HepG2 (cell line): ENCODE measurements around the gene SCRT2. TPM values are rescaled to one million over a fixed set of nuclear protein-coding genes. Genes with fewer than 3 reads are reported as not detected.

ENCODE experiments used
- ATAC-seq: fragments of 200-7000 bp; cut with Tn5 transposase; 3 replicates; pipeline ENCODE4 v1.9.1; 2020; ENCODE audit warnings: mild to moderate bottlenecking, moderate library complexity
- BruUV-seq: library from RNA; stranded (reverse); fragments of 400-500 nt; replicated peaks from 2 replicates; lab custom pipeline; 2021; lab: Mats Ljungman, UMichigan
- CTCF ChIA-PET: fragments of 300-600 bp; formaldehyde crosslinking; extraction: SDS; loops from one replicate; lab custom pipeline; 2021; ENCODE audit warnings: low total read pairs, inconsistent platforms, low intra/inter-chr PET ratio; lab: Yijun Ruan, JAX
- POLR2A ChIA-PET: fragments of 350-600 bp; sonication (Branson Sonifier 250); formaldehyde crosslinking; loops from one replicate; lab custom pipeline; 2020; ENCODE audit warnings: antibody characterized with exemption, inconsistent platforms; lab: Yijun Ruan, JAX
- DNase-seq: peaks from one replicate; pipeline ENCODE4 v3.0.0-alpha.2; 2015; ENCODE audit warnings: low spot score
- FAIRE-seq: peaks from 3 replicates; lab custom pipeline; 2011; peaks lifted over from hg19 to GRCh38; lab: Jason Lieb, UNC
- H2AFZ ChIP-seq: one replicate; pipeline ENCODE4 v1.6.1; 2011; ENCODE audit warnings: low read length, inconsistent platforms
- H3K27ac ChIP-seq: fragments of 300-600 bp; 3 replicates; pipeline ENCODE4 v1.8.0; 2011; ENCODE audit warnings: mixed run types, mild to moderate bottlenecking, mixed read lengths, low read length, inconsistent platforms; ENCODE audit not compliant: insufficient read depth; ENCODE audit errors: extremely low read length
- H3K27me3 ChIP-seq, 2 experiments: fragments of 200-600 bp in 1 of 2; 2 replicates in 1 of 2; 3 replicates in 1 of 2; pipeline versions ENCODE4 v1.6.0 to v1.8.0; 2011; ENCODE audit warnings: low read length in 2 of 2, mild to moderate bottlenecking in 2 of 2, moderate library complexity in 2 of 2, inconsistent platforms in 1 of 2; ENCODE audit not compliant: insufficient read depth in 2 of 2, control insufficient read depth in 1 of 2
- H3K36me3 ChIP-seq, 2 experiments: fragments of 200-600 bp in 1 of 2; replicated peaks in 1 of 2; 2 replicates in 1 of 2; 3 replicates in 1 of 2; pipeline versions ENCODE4 v1.5.1 to v1.8.0; 2011; ENCODE audit warnings: low read length in 2 of 2, inconsistent platforms in 1 of 2; ENCODE audit not compliant: insufficient read depth in 2 of 2, control insufficient read depth in 1 of 2
- H3K4me1 ChIP-seq: 2 replicates; pipeline ENCODE4 v1.5.1; 2012; ENCODE audit warnings: low read length, inconsistent platforms; ENCODE audit not compliant: insufficient read depth
- H3K4me2 ChIP-seq: 2 replicates; pipeline ENCODE4 v1.6.0; 2011; ENCODE audit warnings: low read depth, low read length, inconsistent platforms
- H3K4me3 ChIP-seq, 3 experiments: fragments of 200-600 bp in 1 of 3; sonication (generic), shearing (Covaris generic) in 1 of 3; replicated peaks in 1 of 3; 2 replicates each; pipeline ENCODE4 v1.5.1; 2011 to 2016; ENCODE audit warnings: low read length in 3 of 3, inconsistent platforms in 2 of 3, low read depth in 2 of 3, mild to moderate bottlenecking in 2 of 3, control low read depth in 1 of 3, mixed read lengths in 1 of 3; ENCODE audit not compliant: insufficient read depth in 1 of 3
- H3K79me2 ChIP-seq: one replicate; pipeline ENCODE4 v1.6.1; 2011; ENCODE audit warnings: low read length, inconsistent platforms; ENCODE audit not compliant: insufficient read depth
- H3K9ac ChIP-seq: 2 replicates; pipeline ENCODE4 v1.6.0; 2011; ENCODE audit warnings: mild to moderate bottlenecking, low read depth, low read length, inconsistent platforms; ENCODE audit not compliant: insufficient read depth
- H3K9me3 ChIP-seq: 2 replicates; pipeline ENCODE4 v1.5.1; 2012; ENCODE audit warnings: mild to moderate bottlenecking, low read length
- H4K20me1 ChIP-seq: 2 replicates; pipeline ENCODE4 v1.6.0; 2011; ENCODE audit warnings: inconsistent platforms, mild to moderate bottlenecking, low read length, moderate library complexity; ENCODE audit not compliant: insufficient read depth
- FIP1L1 ChIP-seq: fragments of 200-400 bp; formaldehyde crosslinking; IDR thresholded peaks from 2 replicates; pipeline ENCODE4 v1.6.1; 2018; ENCODE audit warnings: low read depth, mild to moderate bottlenecking, low read length, moderate library complexity, borderline replicate concordance; ENCODE audit not compliant: insufficient read depth
- KAT8 ChIP-seq: IDR thresholded peaks from 2 replicates; pipeline ENCODE4 v1.6.1; 2016; ENCODE audit warnings: missing genetic modification reagents, missing compliant biosample characterization
- MAFF ChIP-seq: IDR thresholded peaks from 2 replicates; pipeline ENCODE4 v1.6.1; 2011; ENCODE audit warnings: low read depth, low read length, improper control_type of control experiment
- MED13 ChIP-seq: sonication (generic); formaldehyde crosslinking; IDR thresholded peaks from 2 replicates; pipeline ENCODE4 v1.5.0; 2020; ENCODE audit warnings: missing genetic modification reagents
- MIER2 ChIP-seq: IDR thresholded peaks from 2 replicates; pipeline ENCODE4 v1.6.1; 2016; ENCODE audit warnings: missing biosample characterization, missing genetic modification reagents
- TCF12 ChIP-seq, 2 experiments: fragments of 450-650 bp in 1 of 2; sonication (generic) in 1 of 2; formaldehyde crosslinking in 1 of 2; IDR thresholded peaks; 2 replicates each; pipeline versions ENCODE4 v1.6.1 to v1.8.0; 2017 to 2022; ENCODE audit warnings: antibody characterized with exemption in 1 of 2, mild to moderate bottlenecking in 1 of 2, missing genetic modification reagents in 1 of 2, moderate library complexity in 1 of 2
- TEAD3 ChIP-seq: optimal IDR thresholded peaks from 2 replicates; pipeline ENCODE3; 2016; ENCODE audit warnings: borderline replicate concordance
- ZFYVE20 ChIP-seq: sonication (generic); formaldehyde crosslinking; IDR thresholded peaks from 2 replicates; pipeline ENCODE4 v1.8.0; 2023; ENCODE audit warnings: low read depth, mild to moderate bottlenecking, moderate library complexity, missing genetic modification reagents, borderline replicate concordance
- ZNF30 ChIP-seq: sonication (generic); formaldehyde crosslinking; IDR thresholded peaks from 2 replicates; pipeline ENCODE4 v1.5.0; 2020; ENCODE audit warnings: mild to moderate bottlenecking, missing genetic modification reagents
- ZNF616 ChIP-seq: sonication (generic); formaldehyde crosslinking; IDR thresholded peaks from 2 replicates; pipeline ENCODE4 v1.5.0; 2020; ENCODE audit warnings: low read depth, mild to moderate bottlenecking, missing genetic modification reagents
- ZSCAN20 ChIP-seq: sonication (generic); formaldehyde crosslinking; IDR thresholded peaks from 2 replicates; pipeline ENCODE4 v1.4.0; 2020; ENCODE audit warnings: missing genetic modification reagents, mild to moderate bottlenecking, borderline replicate concordance
- WGBS: methylation state at CpG from one replicate; pipeline ENCODE4 v1.1.6; 2017; ENCODE audit warnings: low lambda C conversion rate; 5-methylcytosine and 5-hydroxymethylcytosine counted together
- in situ Hi-C: cut with HindIII; loops from 2 replicates; pipeline ENCODE4 v1.10.0; 2017; ENCODE audit warnings: low pct_unique_long_range_greater_than_20kb; ENCODE audit not compliant: extremely low pct_ligation_motif_present
- intact Hi-C: fragments of 100-400 bp; cut with micrococcal nuclease; formaldehyde crosslinking; loops from one replicate; pipeline ENCODE4 v1.10.0; 2022; ENCODE audit not compliant: unreplicated experiment
- polyA plus RNA-seq, 8 experiments: library from polyadenylated mRNA; depleted of rRNA in 3 of 8; stranded (reverse) in 7 of 8; unstranded in 1 of 8; fragments of >200 nt; fragmentation: Illumina TruSeq in 4 of 8; extraction: Trizol in 4 of 8; gene quantifications; 2 replicates each; pipeline versions ENCODE4 v1.2.1 to v1.2.3, GENCODE V29; 2011 to 2016; ENCODE audit warnings: low read depth in 4 of 8, missing spikeins in 1 of 8, mixed read lengths in 1 of 8; ENCODE audit not compliant: insufficient read depth in 1 of 8
- total RNA-seq, 5 experiments: library from RNA; depleted of rRNA; stranded (reverse); fragments of >200 nt; fragmentation: Illumina TruSeq; extraction: Trizol; gene quantifications; 2 replicates each; pipeline ENCODE4 v1.2.3, GENCODE V29; 2016; ENCODE audit warnings: low read depth in 1 of 5
- TF ChIP-seq, protein P1 (sequence below): sonication (generic); formaldehyde crosslinking; IDR thresholded peaks from 2 replicates; pipeline ENCODE4 v1.4.0; 2020; ENCODE audit warnings: mild to moderate bottlenecking, missing genetic modification reagents
- TF ChIP-seq, protein P2 (sequence below): sonication (generic); formaldehyde crosslinking; IDR thresholded peaks from 2 replicates; pipeline ENCODE4 v1.8.0; 2022; ENCODE audit warnings: mild to moderate bottlenecking, missing genetic modification reagents; ENCODE audit not compliant: insufficient replicate concordance
- TF ChIP-seq, protein P3 (sequence below): sonication (generic); formaldehyde crosslinking; IDR thresholded peaks from 2 replicates; pipeline ENCODE4; 2020; ENCODE audit warnings: missing genetic modification reagents, mild to moderate bottlenecking, borderline replicate concordance

Gene SCRT2
- total and polyA plus RNA-seq, 2 of the 13 experiments (the other 11 are each of a cell fraction or from before 2014, with no cell fraction given): not detected

DNA sequence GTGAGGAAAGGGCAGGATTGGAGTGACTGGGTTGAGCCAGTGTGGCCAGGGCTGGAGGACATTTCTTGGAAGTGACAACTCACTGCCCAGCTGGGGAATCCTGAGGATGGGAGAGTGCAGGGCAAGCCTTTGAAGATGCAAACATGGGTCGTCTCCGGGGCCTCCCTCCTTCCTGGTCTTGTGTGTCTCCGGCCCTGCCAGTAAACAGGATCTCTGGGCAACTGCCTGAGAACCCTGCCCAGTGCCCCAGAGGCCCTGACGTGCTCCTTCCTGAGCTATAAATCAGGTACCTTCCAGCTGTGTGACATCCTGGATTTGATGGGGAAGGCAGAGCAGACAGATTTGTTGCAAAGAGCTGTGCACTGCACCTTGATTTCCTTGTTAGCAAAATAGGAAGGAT lies 52.6 kb downstream of the SCRT2 start:
- POLR2A ChIA-PET: interaction anchor here (0.9 kb wide), 1 partner anchor 20 kb away, joined by 3 read pairs; no protein-coding TSS in a partner anchor
- 0 out of 3 replicates have a peak, but pooled peaks have one; percentile 14 for ATAC-seq
- Histone ChIP-seq H3K27me3 (peaks cover 0 to 49% of the 10 kb centered on the region in 2 experiments; a peak in 4 of 5 replicates), H3K4me3 (no peak overlapping the region), H3K4me2 (no peak overlapping the region), H3K79me2 (no peaks in the 10 kb centered on the region), H3K36me3 (no peaks in the 10 kb centered on the region), H3K4me1 (peaks cover 6% of the 10 kb centered on the region), H4K20me1 (no peaks in the 10 kb centered on the region), H3K9me3 (peaks cover 3% of the 10 kb centered on the region; the same call in 1 of the 2 replicates), H3K9ac (no peak overlapping the region)
- no peak for DNase-seq
- FAIRE-seq: no peak
- TF ChIP-seq FIP1L1: no peak
- TF ChIP-seq ZNF30: no peak
- TF ChIP-seq, protein P1, sequence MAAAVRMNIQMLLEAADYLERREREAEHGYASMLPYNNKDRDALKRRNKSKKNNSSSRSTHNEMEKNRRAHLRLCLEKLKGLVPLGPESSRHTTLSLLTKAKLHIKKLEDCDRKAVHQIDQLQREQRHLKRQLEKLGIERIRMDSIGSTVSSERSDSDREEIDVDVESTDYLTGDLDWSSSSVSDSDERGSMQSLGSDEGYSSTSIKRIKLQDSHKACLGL (CRISPR knock-in tag): no peak
- no peak for TF ChIP-seq MED13
- TF ChIP-seq MIER2 (CRISPR knock-in tag): no peak
- TF ChIP-seq TEAD3: no peak
- TF ChIP-seq TCF12 (IDR thresholded peaks at IDR 0.05): no peak
- TF ChIP-seq TCF12 (CRISPR knock-in tag; IDR thresholded peaks at IDR 0.05): no peak
- TF ChIP-seq, all 625 proteins: peak for 0
- intact Hi-C loops (no loop called here), in situ Hi-C loops (no loop called here)
- H2AFZ ChIP-seq: no peak overlapping the region
- WGBS: 21% methylated on average over 4 of the region's 4 CpGs
- no TSS peak for BruUV-seq
- H3K27ac ChIP-seq: no peak overlapping the region
- CTCF ChIA-PET: no interaction called here

DNA sequence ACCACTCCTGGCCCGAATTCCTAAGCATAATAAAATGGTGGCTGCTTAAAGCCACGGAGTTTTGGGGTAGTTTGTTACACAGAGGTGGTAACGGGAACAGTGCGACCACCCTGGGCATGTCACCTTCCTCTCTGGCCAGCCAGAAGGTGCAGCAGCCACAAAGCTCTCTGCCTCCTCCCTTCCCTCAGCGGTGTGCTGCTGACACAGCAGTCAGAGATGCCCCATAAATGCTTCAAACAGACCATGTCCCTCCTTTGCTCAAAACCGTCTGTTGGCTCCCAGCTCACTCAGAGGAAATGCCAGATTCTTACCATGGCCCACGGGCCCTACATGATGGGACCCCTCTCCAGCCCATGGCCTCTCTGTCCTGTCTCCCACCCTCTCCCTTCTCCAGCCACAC lies 53.4 kb downstream of the SCRT2 start:
- H2AFZ ChIP-seq: no peak overlapping the region
- H3K36me3 ChIP-seq: no peaks in the 10 kb centered on the region
- H3K9me3 ChIP-seq: peaks cover 5% of the 10 kb centered on the region; the same call in 1 of the 2 replicates
- no peak overlapping the region for H3K4me3 ChIP-seq
- WGBS: 20% methylated on average over 6 of the region's 7 CpGs
- no peaks in the 10 kb centered on the region for H4K20me1 ChIP-seq
- BruUV-seq: no TSS peak
- peaks cover 6% of the 10 kb centered on the region for H3K4me1 ChIP-seq
- H3K4me2 ChIP-seq: no peak overlapping the region
- in situ Hi-C loops: no loop called here
- ATAC-seq (peak; percentile 45), FAIRE-seq (no peak), DNase-seq (no peak)
- intact Hi-C loops: no loop called here
- ChIA-PET POLR2A (no interaction called here), CTCF (no interaction called here)
- H3K9ac ChIP-seq: no peak overlapping the region
- H3K27me3 ChIP-seq: peaks cover 0 to 44% of the 10 kb centered on the region in 2 experiments; a peak in 4 of 5 replicates
- H3K27ac ChIP-seq: no peak overlapping the region
- no peaks in the 10 kb centered on the region for H3K79me2 ChIP-seq
- TF ChIP-seq ZNF616 (no peak), ZFYVE20 (CRISPR knock-in tag) (no peak), ZSCAN20 (CRISPR knock-in tag) (no peak), KAT8 (CRISPR knock-in tag) (no peak), MAFF (0 out of 2 replicates have a peak, but pooled peaks have one; percentile 9)
- TF ChIP-seq, protein P2, sequence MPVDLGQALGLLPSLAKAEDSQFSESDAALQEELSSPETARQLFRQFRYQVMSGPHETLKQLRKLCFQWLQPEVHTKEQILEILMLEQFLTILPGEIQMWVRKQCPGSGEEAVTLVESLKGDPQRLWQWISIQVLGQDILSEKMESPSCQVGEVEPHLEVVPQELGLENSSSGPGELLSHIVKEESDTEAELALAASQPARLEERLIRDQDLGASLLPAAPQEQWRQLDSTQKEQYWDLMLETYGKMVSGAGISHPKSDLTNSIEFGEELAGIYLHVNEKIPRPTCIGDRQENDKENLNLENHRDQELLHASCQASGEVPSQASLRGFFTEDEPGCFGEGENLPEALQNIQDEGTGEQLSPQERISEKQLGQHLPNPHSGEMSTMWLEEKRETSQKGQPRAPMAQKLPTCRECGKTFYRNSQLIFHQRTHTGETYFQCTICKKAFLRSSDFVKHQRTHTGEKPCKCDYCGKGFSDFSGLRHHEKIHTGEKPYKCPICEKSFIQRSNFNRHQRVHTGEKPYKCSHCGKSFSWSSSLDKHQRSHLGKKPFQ (CRISPR knock-in tag): no peak
- TF ChIP-seq, protein P3, sequence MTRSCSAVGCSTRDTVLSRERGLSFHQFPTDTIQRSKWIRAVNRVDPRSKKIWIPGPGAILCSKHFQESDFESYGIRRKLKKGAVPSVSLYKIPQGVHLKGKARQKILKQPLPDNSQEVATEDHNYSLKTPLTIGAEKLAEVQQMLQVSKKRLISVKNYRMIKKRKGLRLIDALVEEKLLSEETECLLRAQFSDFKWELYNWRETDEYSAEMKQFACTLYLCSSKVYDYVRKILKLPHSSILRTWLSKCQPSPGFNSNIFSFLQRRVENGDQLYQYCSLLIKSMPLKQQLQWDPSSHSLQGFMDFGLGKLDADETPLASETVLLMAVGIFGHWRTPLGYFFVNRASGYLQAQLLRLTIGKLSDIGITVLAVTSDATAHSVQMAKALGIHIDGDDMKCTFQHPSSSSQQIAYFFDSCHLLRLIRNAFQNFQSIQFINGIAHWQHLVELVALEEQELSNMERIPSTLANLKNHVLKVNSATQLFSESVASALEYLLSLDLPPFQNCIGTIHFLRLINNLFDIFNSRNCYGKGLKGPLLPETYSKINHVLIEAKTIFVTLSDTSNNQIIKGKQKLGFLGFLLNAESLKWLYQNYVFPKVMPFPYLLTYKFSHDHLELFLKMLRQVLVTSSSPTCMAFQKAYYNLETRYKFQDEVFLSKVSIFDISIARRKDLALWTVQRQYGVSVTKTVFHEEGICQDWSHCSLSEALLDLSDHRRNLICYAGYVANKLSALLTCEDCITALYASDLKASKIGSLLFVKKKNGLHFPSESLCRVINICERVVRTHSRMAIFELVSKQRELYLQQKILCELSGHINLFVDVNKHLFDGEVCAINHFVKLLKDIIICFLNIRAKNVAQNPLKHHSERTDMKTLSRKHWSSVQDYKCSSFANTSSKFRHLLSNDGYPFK (CRISPR knock-in tag): 0 out of 2 replicates have a peak, but pooled peaks have one; percentile 4
